Caco-2 (cell line): ENCODE results near the gene SPEG. TPM values are rescaled to one million over a fixed set of nuclear protein-coding genes. Genes with fewer than 3 reads are reported as not detected.

Experiments used
- BruUV-seq: library from RNA; stranded (reverse); fragments of 400-500 nt; replicated peaks from 2 replicates; lab custom pipeline; 2021; lab: Mats Ljungman, UMichigan
- CTCF ChIA-PET: fragments of 300-600 bp; sonication (Branson Sonifier 250); formaldehyde crosslinking; loops from one replicate; lab custom pipeline; 2022; ENCODE audit warnings: antibody characterized with exemption; lab: Charles Lee
- POLR2A ChIA-PET: fragments of 300-600 bp; sonication (Branson Sonifier 250); formaldehyde crosslinking; loops from one replicate; lab custom pipeline; 2022; ENCODE audit warnings: antibody characterized with exemption; lab: Charles Lee
- DNase-seq, 2 experiments: peaks; one replicate each; pipeline versions ENCODE4 v3.0.0 to v3.0.0-alpha.2; 2020 to 2022
- H3K27me3 ChIP-seq: replicated peaks from 2 replicates; pipeline ENCODE4 v1.6.0; 2011; ENCODE audit warnings: low read length; ENCODE audit not compliant: control insufficient read depth, insufficient read depth
- H3K36me3 ChIP-seq: 2 replicates; pipeline ENCODE4 v1.5.1; 2011; ENCODE audit warnings: low read length; ENCODE audit not compliant: control insufficient read depth, insufficient read depth
- H3K4me1 ChIP-seq: fragments of 250-450 bp; sonication (Bioruptor Pico); 2 replicates; pipeline ENCODE4 v1.5.1; 2020; ENCODE audit warnings: mild to moderate bottlenecking
- H3K4me3 ChIP-seq: 2 replicates; pipeline ENCODE4 v1.5.1; 2011; ENCODE audit warnings: low read depth, mild to moderate bottlenecking, control low read depth, low read length
- H3K9me3 ChIP-seq: fragments of 250-450 bp; sonication (Bioruptor Pico); 2 replicates; pipeline ENCODE4 v1.5.1; 2020; ENCODE audit warnings: mild to moderate bottlenecking, moderate library complexity
- H3K27ac Mint-ChIP-seq: one replicate; pipeline ENCODE4 v1.8.0; 2022; ENCODE audit warnings: mixed read lengths; ENCODE audit not compliant: unreplicated experiment
- H3K27me3 Mint-ChIP-seq: one replicate; pipeline ENCODE4 v1.8.0; 2022; ENCODE audit warnings: mixed read lengths; ENCODE audit not compliant: insufficient read depth, unreplicated experiment
- H3K36me3 Mint-ChIP-seq: one replicate; pipeline ENCODE4 v1.8.0; 2022; ENCODE audit warnings: mild to moderate bottlenecking, mixed read lengths; ENCODE audit not compliant: insufficient read depth, unreplicated experiment
- H3K4me1 Mint-ChIP-seq: one replicate; pipeline ENCODE4 v1.8.0; 2022; ENCODE audit warnings: low read depth, mixed read lengths; ENCODE audit not compliant: unreplicated experiment
- H3K4me3 Mint-ChIP-seq: one replicate; pipeline ENCODE4 v1.8.0; 2022; ENCODE audit warnings: mild to moderate bottlenecking, moderate library complexity, mixed read lengths; ENCODE audit not compliant: unreplicated experiment
- H3K9me3 Mint-ChIP-seq: one replicate; pipeline ENCODE4 v1.8.0; 2022; ENCODE audit warnings: mixed read lengths; ENCODE audit not compliant: unreplicated experiment
- CTCF ChIP-seq, 2 experiments: fragments of 200-600 bp in 1 of 2; IDR thresholded peaks; 1 replicate in 1 of 2; 2 replicates in 1 of 2; pipeline versions ENCODE4 v1.5.1 to v1.8.0; 2011 to 2022; ENCODE audit warnings: antibody characterized with exemption in 1 of 2, control low read depth in 1 of 2, inconsistent platforms in 1 of 2, low read depth in 1 of 2, low read length in 1 of 2, mild to moderate bottlenecking in 1 of 2, moderate library complexity in 1 of 2; ENCODE audit not compliant: insufficient read depth in 1 of 2, severe bottlenecking in 1 of 2, unreplicated experiment in 1 of 2
- intact Hi-C: fragments of 100-400 bp; cut with micrococcal nuclease; formaldehyde crosslinking; loops from one replicate; pipeline ENCODE4 v1.10.0; 2022; ENCODE audit not compliant: unreplicated experiment
- total RNA-seq: library from RNA; stranded (reverse); gene quantifications from 2 replicates; pipeline ENCODE4 v1.2.3, GENCODE V29; 2022

The SPEG gene
- total RNA-seq, 1 experiment from 2014 or later, result 18.6 TPM

GRCh38 chr2:219458996-219459395 lies 24.4 kb downstream of the SPEG start:
- no peak overlapping the region for H3K27ac Mint-ChIP-seq
- ChIA-PET CTCF (interaction anchor here (0.6 to 2.5 kb wide), 12 partner anchors 15 to 84 kb away, joined by 3 to 59 read pairs (median 3); partner anchors contain the start of genes CHPF, GMPPA and TMEM198), POLR2A (no interaction called here)
- intact Hi-C loops, result loop anchor here (1.0 kb wide), 3 partner anchors 17 to 71 kb away; no protein-coding TSS in a partner anchor
- Histone ChIP-seq H3K4me1 (0 out of 2 replicates have a peak, but pooled peaks cover 4% of the 10 kb centered on the region), H3K36me3 (no peaks in the 10 kb centered on the region), H3K4me3 (no peak overlapping the region), H3K27me3 (no peaks in the 10 kb centered on the region), H3K9me3 (no peaks in the 10 kb centered on the region)
- no peaks in the 10 kb centered on the region for H3K36me3 Mint-ChIP-seq
- H3K9me3 Mint-ChIP-seq, result no peaks in the 10 kb centered on the region
- TF ChIP-seq CTCF (IDR thresholded peaks at IDR 0.05; ENCODE audit: insufficient read depth in 1 of 2, low read depth in 1 of 2, low read length in 1 of 2, severe bottlenecking in 1 of 2, unreplicated experiment in 1 of 2), result no peak
- peaks cover 7% of the 10 kb centered on the region for H3K4me1 Mint-ChIP-seq
- H3K4me3 Mint-ChIP-seq, result no peak overlapping the region
- DNase-seq, result no peak
- BruUV-seq, result no TSS peak
- H3K27me3 Mint-ChIP-seq, result no peaks in the 10 kb centered on the region

- TF ChIP-seq CTCF (IDR thresholded peaks at IDR 0.05; ENCODE audit: insufficient read depth in 1 of 2, low read depth in 1 of 2, low read length in 1 of 2, severe bottlenecking in 1 of 2, unreplicated experiment in 1 of 2), result peak; percentile 87 to 93
- no peak overlapping the region for H3K27ac Mint-ChIP-seq
- ChIA-PET CTCF (interaction anchor here (0.6 to 2.5 kb wide), 14 partner anchors 14 to 340 kb away, joined by 3 to 59 read pairs (median 3); partner anchors contain the start of genes CHPF, GMPPA and TMEM198), POLR2A (no interaction called here)
- peaks cover 7% of the 10 kb centered on the region for H3K4me1 Mint-ChIP-seq
- H3K4me3 ChIP-seq, result no peak overlapping the region
- no TSS peak for BruUV-seq
- DNase-seq, result peak; percentile 70 to 73
- intact Hi-C loops, result loop anchor here (1.0 kb wide), 2 partner anchors 17 to 71 kb away; no protein-coding TSS in a partner anchor
- H3K4me3 Mint-ChIP-seq, result no peak overlapping the region
- no peaks in the 10 kb centered on the region for H3K36me3 ChIP-seq
- no peaks in the 10 kb centered on the region for H3K36me3 Mint-ChIP-seq
- no peaks in the 10 kb centered on the region for H3K27me3 ChIP-seq
- no peaks in the 10 kb centered on the region for H3K27me3 Mint-ChIP-seq
- no peaks in the 10 kb centered on the region for H3K9me3 ChIP-seq
- 0 out of 2 replicates have a peak, but pooled peaks cover 4% of the 10 kb centered on the region for H3K4me1 ChIP-seq
- no peaks in the 10 kb centered on the region for H3K9me3 Mint-ChIP-seq
These were observed 25.0 kb downstream of the SPEG start for GRCh38 chr2:219459460-219460311.

GRCh38 chr2:219460424-219460926 lies 25.8 kb downstream of the SPEG start:
- Mint-ChIP-seq H3K4me1 (peaks cover 7% of the 10 kb centered on the region), H3K9me3 (no peaks in the 10 kb centered on the region), H3K36me3 (peaks cover 6% of the 10 kb centered on the region), H3K27ac (no peak overlapping the region), H3K4me3 (no peak overlapping the region), H3K27me3 (no peaks in the 10 kb centered on the region)
- no peak for TF ChIP-seq CTCF (IDR thresholded peaks at IDR 0.05; ENCODE audit: insufficient read depth in 1 of 2, low read depth in 1 of 2, low read length in 1 of 2, severe bottlenecking in 1 of 2, unreplicated experiment in 1 of 2)
- ChIA-PET CTCF (interaction anchor here (0.5 to 1.5 kb wide), 5 partner anchors 16 to 196 kb away, joined by 3 to 7 read pairs (median 3); no protein-coding TSS in a partner anchor), POLR2A (no interaction called here)
- Histone ChIP-seq H3K9me3 (no peaks in the 10 kb centered on the region), H3K4me3 (no peak overlapping the region), H3K4me1 (0 out of 2 replicates have a peak, but pooled peaks cover 4% of the 10 kb centered on the region), H3K36me3 (no peaks in the 10 kb centered on the region), H3K27me3 (no peaks in the 10 kb centered on the region)
- no TSS peak for BruUV-seq
- no peak for DNase-seq
- intact Hi-C loops, result no loop called here
